GM18498 (cell line): ENCODE results near the gene IRAG1.

Experiments
- ATAC-seq: cut with Tn5 transposase; IDR thresholded peaks from one replicate; pipeline ENCODE4 v1.9.1; 2021; ENCODE audit warnings: mild to moderate bottlenecking, moderate library complexity; ENCODE audit not compliant: unreplicated experiment

Gene IRAG1

GRCh38 chr11:10650166-10650565 lies 43.4 kb downstream of the IRAG1 start:
- no peak for ATAC-seq

GRCh38 chr11:10648871-10649270 lies 44.7 kb downstream of the IRAG1 start:
- no peak for ATAC-seq

- no peak for ATAC-seq
Measured at GRCh38 chr11:10646681-10647355, 46.7 kb downstream of the IRAG1 start.

- no peak for ATAC-seq
Measured at GRCh38 chr11:10646005-10646404, 47.5 kb downstream of the IRAG1 start.

- ATAC-seq = no peak
Measured at GRCh38 chr11:10645212-10645795, 48.3 kb downstream of the IRAG1 start.
